B cell (primary cell): ENCODE measurements around the gene SEC61B.

Experiments used
- EZH2 ChIP-seq: IDR thresholded peaks from 2 replicates; pipeline ENCODE4 v1.6.1; 2012; ENCODE audit warnings: borderline replicate concordance, low read depth, mild to moderate bottlenecking, moderate library complexity, low read length; ENCODE audit not compliant: insufficient read depth, poor library complexity, severe bottlenecking
- TF ChIP-seq, protein P1 (sequence below): fragments of 200-600 bp; IDR thresholded peaks from one replicate; pipeline ENCODE4 v1.8.0; 2022; ENCODE audit warnings: antibody characterized with exemption, mild to moderate bottlenecking

DNA sequence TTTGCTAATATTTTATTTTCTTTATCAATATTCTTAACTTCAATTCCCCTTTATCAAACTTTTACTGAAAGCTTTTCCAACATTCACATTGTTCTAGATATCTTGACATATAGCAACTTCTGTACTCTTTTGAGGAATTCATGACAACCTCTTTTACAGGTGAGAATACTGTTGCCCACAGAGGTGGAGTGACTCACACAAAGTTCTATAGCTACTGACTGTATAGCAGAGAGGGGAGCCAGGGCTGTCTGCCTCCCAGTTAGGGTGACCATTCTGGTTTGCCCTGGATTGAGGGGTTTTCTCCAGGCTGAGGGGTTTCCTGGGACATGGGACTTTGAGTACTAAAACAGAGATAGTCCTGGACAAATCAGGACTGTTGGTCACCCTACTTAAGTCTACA, 16.2 kb downstream of the SEC61B start:
- TF ChIP-seq EZH2 = no peak
- TF ChIP-seq, protein P1, sequence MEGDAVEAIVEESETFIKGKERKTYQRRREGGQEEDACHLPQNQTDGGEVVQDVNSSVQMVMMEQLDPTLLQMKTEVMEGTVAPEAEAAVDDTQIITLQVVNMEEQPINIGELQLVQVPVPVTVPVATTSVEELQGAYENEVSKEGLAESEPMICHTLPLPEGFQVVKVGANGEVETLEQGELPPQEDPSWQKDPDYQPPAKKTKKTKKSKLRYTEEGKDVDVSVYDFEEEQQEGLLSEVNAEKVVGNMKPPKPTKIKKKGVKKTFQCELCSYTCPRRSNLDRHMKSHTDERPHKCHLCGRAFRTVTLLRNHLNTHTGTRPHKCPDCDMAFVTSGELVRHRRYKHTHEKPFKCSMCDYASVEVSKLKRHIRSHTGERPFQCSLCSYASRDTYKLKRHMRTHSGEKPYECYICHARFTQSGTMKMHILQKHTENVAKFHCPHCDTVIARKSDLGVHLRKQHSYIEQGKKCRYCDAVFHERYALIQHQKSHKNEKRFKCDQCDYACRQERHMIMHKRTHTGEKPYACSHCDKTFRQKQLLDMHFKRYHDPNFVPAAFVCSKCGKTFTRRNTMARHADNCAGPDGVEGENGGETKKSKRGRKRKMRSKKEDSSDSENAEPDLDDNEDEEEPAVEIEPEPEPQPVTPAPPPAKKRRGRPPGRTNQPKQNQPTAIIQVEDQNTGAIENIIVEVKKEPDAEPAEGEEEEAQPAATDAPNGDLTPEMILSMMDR = no peak
